GM18907 (cell line): ENCODE results near the gene RAB42.
"Not testable (repeated sequence)": the region's sequence is repeated elsewhere in the genome, so short reads cannot be mapped to it uniquely, and the experiment has no call there.

Experiments used
- ATAC-seq: cut with Tn5 transposase; IDR thresholded peaks from one replicate; pipeline ENCODE4 v1.9.1; 2021; ENCODE audit warnings: mild to moderate bottlenecking, moderate library complexity; ENCODE audit not compliant: unreplicated experiment

Gene RAB42

GRCh38 chr1:28582248-28582615, 9.8 kb upstream of the RAB42 start:
- ATAC-seq = peak; percentile 13

DNA sequence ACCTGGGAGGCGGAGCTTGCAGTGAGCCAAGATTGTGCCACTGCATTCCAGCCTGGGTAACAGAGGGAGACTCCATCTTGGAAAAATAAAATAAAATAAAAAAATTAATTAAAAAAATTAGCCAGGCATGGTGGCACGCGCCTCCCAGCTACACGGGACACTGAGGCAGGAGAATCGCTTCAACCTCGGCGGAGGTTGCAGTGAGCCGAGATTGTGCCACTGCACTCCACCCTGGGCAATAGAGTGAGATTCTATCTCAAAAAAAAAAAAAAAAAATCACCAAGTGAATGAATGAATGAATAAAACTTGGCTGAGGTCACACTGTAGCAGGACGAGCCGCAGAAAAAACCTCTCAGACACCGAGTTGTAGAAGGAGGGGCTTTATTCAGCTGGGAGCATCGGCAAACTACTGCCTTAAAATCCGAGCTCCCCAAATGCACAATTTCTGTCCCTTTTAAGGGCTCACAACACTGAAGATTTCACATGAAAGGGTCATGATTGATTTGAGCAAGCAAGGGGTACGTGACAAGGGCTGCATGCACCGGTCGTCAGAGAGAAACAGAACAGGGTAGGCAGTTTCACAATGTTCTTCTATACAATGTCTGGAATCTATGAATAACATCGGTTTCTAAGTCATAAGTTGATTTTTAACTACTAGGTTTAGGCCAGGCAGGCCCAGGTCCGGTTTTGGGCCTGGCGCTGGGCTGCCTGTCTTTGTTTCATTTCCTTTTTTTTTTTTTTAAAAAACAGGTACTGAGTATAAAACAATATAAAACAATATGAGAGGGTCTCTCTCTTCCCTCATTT, 5.3 kb upstream of the RAB42 start:
- not testable (repeated sequence) for ATAC-seq

- no peak for ATAC-seq
Observed at GRCh38 chr1:28592321-28593071, 431 bp downstream of the RAB42 start.

- ATAC-seq = not testable (repeated sequence)
Observed at GRCh38 chr1:28593988-28594356, 1.9 kb downstream of the RAB42 start.

GRCh38 chr1:28594686-28595411, 2.8 kb downstream of the RAB42 start:
- not testable (repeated sequence) for ATAC-seq

GRCh38 chr1:28595412-28596191, 3.5 kb downstream of the RAB42 start:
- ATAC-seq = no peak

DNA sequence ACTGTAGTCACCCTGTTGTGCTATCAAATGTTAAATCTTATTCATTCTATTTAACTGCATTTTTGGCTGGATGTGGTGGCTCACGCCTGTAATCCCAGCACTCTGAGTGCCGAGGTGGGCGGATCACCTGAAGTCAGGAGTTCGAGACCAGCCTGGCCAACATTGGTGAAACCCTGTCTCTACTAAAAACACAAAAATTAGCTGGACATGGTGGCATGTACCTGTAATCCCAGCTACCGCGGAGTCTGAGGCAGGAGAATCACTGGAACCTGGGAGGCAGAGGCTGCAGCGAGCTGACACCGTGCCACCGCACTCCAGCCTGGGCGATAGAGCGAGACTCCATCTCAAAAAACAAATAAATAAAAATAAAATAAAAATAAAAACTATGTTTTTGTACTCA, 4.2 kb downstream of the RAB42 start:
- not testable (repeated sequence) for ATAC-seq

DNA sequence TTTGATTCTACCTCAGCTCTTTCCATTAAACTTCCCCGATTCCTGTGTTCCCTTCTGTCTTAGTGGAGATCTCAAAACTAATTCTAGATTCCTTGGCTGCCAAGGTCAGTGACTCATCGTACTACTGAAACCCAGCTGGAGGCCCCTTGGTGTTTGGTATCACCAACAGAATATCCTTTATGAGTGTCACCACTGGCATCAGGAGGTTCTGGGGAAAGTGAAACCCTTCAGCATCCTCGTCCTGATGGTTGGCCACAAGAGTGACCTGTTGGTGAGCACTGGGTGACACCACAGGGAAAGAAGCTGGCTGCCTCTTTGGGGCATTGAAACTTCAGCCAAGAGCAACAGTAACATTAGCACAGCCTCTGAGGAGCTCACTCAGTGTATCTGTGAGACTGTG, 9.6 kb downstream of the RAB42 start:
- no peak for ATAC-seq

- ATAC-seq = no peak
Observed at GRCh38 chr1:28602536-28603439, 10.7 kb downstream of the RAB42 start.

DNA sequence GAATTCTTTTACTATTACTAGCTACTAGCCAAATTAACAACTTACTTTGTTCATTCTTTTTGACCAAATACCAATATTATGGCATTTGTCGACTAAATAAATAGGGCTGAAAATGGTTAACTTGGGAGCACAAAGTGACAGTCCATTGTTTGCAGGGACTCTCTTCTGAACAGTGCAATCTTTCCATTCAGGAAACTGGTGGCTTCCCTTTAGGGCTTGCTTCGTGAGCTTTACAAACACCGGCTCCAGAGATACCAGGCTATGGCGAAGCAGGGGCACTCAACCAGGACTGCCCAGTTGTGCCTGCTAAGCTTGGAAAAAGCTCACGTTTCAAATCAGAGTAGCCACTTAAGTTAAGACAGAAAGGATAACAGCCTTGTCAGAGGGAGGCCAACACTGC, 12.3 kb downstream of the RAB42 start:
- ATAC-seq = no peak

GRCh38 chr1:28604962-28605361, 12.9 kb downstream of the RAB42 start:
- ATAC-seq = no peak

- no peak for ATAC-seq
Observed at GRCh38 chr1:28606771-28607170, 14.7 kb downstream of the RAB42 start.

DNA sequence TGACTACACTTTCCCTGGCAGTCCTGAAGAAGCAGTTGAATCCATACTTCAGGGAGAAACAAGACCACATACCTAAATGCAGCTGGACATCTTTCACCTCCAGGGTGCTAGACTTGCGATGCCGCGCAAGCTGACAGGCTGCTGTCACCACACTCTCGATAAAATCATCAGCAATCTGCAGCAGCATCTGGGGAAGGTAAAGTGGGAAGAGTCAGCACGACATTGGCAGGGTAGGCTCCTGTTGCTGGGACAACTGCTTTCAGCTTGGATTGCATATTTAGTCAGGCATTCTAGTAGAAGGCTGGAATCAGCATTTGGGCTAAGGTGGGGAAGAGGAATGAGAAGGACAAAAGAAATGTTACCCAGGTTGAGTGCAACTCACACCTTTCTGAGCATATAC, 21.1 kb downstream of the RAB42 start:
- no peak for ATAC-seq

- no peak for ATAC-seq
Observed at GRCh38 chr1:28631713-28632112, 39.6 kb downstream of the RAB42 start.

DNA sequence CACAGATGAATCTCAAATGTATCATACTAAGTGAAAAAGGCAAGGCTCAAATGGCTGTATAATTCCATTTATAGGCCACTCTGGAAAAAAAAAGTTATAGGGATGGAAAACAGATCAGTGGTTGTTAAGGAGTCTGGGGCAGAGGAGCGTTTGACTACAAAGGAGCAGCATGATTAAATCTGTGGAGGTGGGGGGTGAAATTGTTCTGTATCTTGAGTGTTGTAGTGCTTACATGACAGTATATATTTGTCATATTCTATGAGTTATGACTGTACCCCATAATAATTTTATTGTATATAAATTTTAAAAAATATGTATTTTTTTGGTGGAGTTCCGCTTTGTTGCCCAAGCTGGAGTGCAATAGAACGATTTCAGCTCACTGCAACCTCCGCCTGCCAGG, 40.5 kb downstream of the RAB42 start:
- no peak for ATAC-seq

- ATAC-seq = no peak
Observed at GRCh38 chr1:28640766-28641165, 48.7 kb downstream of the RAB42 start.

DNA sequence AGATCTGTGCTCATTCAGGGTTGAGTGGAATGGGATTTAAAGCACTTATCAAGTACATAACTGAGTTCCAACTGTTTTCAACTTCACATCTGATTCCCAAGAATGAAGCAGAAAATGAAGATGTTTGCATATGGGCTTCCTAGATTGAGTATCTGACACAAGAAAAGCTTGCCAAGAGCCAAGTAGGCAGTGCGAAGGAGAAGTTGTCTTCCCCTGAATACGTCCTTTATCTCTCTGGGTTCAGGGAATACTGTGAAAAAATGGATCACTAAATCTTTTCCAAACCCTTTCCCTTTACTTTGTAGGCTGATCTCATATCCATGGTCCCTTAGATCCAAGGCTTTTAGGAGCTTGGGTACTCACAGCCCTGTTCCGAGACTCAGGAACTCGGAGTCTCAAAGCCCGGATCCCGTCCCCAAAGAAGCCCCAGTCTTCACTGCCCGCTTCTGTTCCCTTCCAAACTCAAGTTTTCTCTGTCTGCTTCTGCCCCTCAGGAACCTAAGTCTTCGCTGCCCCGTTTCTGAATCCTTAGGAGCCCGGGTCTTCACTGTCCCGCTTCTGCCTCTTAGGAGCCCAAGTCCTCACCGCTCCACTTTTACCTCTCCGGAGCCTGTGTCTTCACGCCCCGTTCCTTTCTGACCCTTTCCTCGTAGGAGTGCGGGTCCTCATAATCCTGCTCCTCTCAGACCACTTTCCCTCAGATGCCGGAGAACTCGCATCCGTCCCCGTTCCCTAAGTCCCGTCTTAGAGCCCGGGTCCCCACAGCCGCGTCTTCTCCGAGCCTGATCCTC, 50.2 kb downstream of the RAB42 start:
- ATAC-seq = peak; percentile 28

GRCh38 chr1:28642847-28643635, 51.0 kb downstream of the RAB42 start, which contains the start of gene TAF12:
TSS of gene TAF12 (minus strand) at chr1:28643067. CDS start at chr1:28622081, 20,986 bp downstream.
- peak; percentile 81 for ATAC-seq
